ENCODE data around the gene SMG6. TPM values are rescaled to one million over a fixed set of nuclear protein-coding genes. Genes with fewer than 3 reads are reported as not detected.

Gene SMG6
- total RNA-seq, 2 donors from 2014 or later = 48.3 to 51.6 TPM

DNA sequence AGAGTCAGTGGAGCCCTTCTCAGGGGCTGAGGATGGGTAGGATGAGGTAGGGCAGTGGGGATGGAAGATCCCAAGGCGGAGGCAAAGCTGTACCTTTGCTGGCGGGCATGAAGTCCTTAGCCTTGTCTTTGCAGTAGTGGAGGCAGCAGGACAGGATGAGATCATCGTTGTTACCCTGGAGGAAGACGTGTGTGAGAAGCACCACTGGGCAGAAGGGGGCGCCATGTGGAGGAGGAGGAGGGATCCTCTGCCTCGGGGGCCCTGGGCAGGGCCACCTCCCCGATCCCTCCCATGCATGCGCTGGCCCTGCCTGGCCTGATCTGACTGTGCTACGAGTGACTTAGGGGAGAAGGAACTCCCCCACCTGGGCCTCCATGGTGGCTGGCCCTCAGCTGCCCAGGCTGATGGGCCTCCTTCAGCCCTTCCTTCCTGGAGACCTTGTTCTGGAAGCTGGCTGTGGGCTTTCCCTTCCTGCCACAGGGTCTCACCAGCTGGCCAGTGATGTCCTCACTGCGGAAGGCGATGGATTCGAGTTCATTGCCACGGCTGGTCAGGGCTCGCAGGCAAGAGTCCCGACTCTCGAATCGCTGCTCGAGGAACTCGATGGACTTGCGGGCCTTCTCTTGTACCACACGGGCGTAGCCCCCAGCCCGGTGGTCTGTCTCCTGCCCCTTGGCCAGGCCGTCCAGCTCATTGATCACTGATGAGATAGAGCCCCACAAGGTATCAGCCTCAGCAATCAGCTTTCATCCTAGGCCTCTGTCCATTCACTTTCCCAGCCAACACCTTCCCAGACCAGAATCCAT lies 238.4 kb downstream of the SMG6 start:
- Mint-ChIP-seq H3K36me3 (ENCODE audit: low read depth) (peaks cover 21% of the 10 kb centered on the region), H3K4me3 (no peak overlapping the region), H3K27me3 (peaks cover 11% of the 10 kb centered on the region), H3K27ac (peak overlapping the region; percentile 73), H3K4me1 (peaks cover 17% of the 10 kb centered on the region)
- H3K9me3 ChIP-seq (ENCODE audit: control insufficient read depth, low read length, poor library complexity, severe bottlenecking) = no peaks in the 10 kb centered on the region
- no peak for DNase-seq
- peak; percentile 72 for ATAC-seq

DNA sequence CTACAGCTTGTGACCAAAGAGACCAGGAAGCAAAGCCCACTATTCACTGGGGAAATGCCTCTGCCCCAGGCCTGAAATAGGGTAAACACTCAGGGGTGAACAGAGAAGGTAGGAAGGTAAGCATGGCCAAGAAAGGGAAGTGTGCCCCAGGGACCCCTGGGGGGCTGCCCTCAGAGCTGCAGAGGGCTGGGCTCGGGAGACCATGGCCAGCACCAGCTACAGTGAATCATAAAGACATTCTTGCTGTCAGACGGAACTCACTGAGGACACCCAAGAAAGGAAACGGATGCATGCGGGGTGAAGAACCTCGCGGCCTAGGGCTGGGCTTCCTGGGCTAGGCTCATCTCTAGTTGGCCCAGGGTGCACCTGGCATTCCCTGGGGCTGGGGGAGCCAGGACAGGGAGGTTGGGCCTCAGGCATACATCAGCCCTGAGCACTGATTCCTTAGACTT lies 239.0 kb downstream of the SMG6 start:
- peak; percentile 36 for ATAC-seq
- no peak for DNase-seq
- H3K4me1 Mint-ChIP-seq = peaks cover 14% of the 10 kb centered on the region
- H3K36me3 Mint-ChIP-seq (ENCODE audit: low read depth) = peaks cover 19% of the 10 kb centered on the region
- H3K27ac Mint-ChIP-seq = peak overlapping the region; percentile 73
- H3K4me3 Mint-ChIP-seq = no peak overlapping the region
- H3K27me3 Mint-ChIP-seq = peaks cover 14% of the 10 kb centered on the region
- no peaks in the 10 kb centered on the region for H3K9me3 ChIP-seq (ENCODE audit: control insufficient read depth, low read length, poor library complexity, severe bottlenecking)

DNA sequence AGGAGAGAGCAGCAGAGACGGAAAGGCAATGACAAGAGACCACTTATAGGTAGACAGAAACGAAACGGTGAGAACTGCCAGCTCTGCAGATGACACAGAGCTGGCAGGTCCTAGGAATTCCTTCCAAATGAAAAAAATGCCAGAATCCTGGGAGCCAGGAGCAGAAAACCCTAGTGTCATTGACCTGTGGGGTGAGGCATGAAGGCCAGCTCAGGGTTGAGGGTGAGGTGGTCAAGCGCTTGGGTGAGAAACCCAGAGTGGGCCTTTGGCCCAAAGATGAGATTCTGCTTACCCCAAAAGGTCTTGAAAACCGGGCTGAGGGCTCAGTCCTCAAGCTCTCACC lies 239.5 kb downstream of the SMG6 start:
- no peak for DNase-seq
- Mint-ChIP-seq H3K27me3 (peaks cover 17% of the 10 kb centered on the region), H3K27ac (peak overlapping the region; percentile 73), H3K4me1 (peaks cover 16% of the 10 kb centered on the region), H3K36me3 (ENCODE audit: low read depth) (peaks cover 20% of the 10 kb centered on the region), H3K4me3 (no peak overlapping the region)
- no peak for ATAC-seq
- no peaks in the 10 kb centered on the region for H3K9me3 ChIP-seq (ENCODE audit: control insufficient read depth, low read length, poor library complexity, severe bottlenecking)

DNA sequence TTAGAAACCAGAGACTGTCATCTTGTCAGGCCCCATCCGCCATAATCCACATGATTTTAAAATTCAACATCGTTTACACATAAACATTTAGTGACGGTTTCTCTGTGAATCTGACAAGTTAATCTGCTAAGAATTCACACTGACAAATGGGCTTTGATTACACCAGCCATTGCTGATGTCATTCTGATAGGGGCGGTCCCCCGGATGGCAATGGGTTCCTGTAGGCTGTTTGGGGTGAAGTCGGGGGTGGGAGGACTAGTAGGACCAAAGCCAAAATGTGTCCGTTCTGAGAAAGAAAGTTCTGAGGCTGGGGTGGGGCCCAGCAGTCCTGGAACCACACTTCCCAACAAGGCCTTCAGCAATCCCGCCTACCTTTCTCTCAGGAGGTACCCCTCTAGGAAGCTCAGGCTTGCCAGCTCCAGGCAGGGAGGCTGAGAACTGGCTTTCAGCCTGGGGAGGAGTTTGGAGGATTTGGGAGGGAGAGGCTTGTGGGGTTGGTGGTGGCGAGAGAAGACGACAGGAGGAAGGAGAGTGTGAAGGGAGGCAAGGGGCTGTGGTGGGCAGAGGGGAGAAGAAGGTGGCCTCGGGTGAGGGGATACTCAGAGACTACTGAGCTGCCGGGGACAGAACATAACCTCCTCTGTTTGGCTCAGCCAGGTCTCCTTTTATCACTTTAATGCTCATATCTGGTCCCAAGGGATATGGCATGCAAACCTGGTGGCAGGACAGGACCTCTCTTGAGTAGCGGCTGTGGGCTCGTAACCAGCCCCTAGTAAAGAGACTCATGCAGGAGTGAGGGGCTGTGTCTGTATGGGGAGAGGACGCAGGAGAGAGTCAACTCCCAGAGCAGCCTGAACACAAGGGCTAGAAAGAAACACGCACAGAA lies 240.1 kb downstream of the SMG6 start:
- H3K4me3 Mint-ChIP-seq = no peak overlapping the region
- peaks cover 18% of the 10 kb centered on the region for H3K36me3 Mint-ChIP-seq (ENCODE audit: low read depth)
- H3K4me1 Mint-ChIP-seq = peaks cover 16% of the 10 kb centered on the region
- H3K27ac Mint-ChIP-seq = peak overlapping the region; percentile 73
- peaks cover 17% of the 10 kb centered on the region for H3K27me3 Mint-ChIP-seq
- no peaks in the 10 kb centered on the region for H3K9me3 ChIP-seq (ENCODE audit: control insufficient read depth, low read length, poor library complexity, severe bottlenecking)
- no peak for DNase-seq
- ATAC-seq = no peak

DNA sequence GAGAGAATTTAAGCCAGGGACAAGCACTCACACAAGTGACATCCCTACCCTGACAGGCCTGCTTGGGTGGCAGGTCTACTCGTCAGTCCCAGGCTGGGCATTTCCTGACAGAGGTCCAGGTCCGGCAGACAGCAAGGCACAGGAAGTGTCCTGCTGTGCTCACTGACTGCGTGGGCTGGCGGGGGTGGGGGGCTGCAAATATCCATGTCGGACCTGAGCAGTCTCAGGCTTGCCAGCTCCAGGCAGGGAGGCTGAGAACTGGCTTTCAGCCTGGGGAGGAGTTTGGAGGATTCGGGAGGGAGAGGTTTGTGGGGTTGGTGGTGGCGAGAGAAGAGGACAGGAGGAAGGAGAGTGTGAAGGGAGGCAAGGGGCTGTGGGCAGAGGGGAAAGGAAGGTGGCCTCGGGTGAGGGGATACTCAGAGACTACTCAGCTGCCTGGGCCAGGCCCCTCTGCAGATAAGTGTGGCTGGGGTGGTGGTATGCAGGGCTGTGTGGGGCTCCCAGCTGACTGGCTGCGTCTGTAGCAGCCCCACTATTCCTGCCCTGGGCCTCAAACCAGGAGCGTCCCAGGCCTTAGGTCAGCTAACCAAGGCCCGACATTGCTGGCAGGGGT lies 240.9 kb downstream of the SMG6 start:
- H3K27me3 Mint-ChIP-seq = peaks cover 17% of the 10 kb centered on the region
- no peak overlapping the region for H3K4me3 Mint-ChIP-seq
- H3K36me3 Mint-ChIP-seq (ENCODE audit: low read depth) = peaks cover 18% of the 10 kb centered on the region
- no peaks in the 10 kb centered on the region for H3K9me3 ChIP-seq (ENCODE audit: control insufficient read depth, low read length, poor library complexity, severe bottlenecking)
- peaks cover 16% of the 10 kb centered on the region for H3K4me1 Mint-ChIP-seq
- H3K27ac Mint-ChIP-seq = peak overlapping the region; percentile 73
- ATAC-seq (no peak), DNase-seq (no peak)

DNA sequence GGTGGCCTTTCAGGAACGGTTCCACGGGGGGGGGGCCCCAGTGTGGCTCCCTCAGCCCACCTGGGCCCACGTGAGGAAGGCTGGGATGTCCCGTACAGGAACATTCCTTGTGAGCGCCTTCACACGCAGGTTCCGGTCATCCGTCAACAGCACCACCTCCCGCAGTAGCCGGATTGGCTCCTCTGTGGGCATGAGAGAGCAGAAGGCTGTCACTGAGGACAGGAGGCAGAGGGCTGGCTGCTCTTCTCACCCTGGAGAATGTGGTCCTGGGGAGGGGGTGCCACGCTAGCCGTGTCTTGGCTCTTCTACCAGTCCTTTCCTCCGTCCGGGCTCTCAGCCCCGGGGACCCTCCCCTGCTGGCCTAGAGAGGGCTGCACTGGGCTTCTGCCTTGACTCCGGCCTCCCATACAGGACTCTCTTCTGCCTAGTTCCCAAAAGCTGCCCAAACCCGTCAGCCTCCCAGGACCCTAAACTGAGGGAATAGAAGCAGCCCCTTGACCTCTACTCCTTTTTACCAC lies 242.1 kb downstream of the SMG6 start:
- no peak for DNase-seq
- no peak overlapping the region for H3K27ac Mint-ChIP-seq
- H3K4me1 Mint-ChIP-seq = peaks cover 18% of the 10 kb centered on the region
- ATAC-seq = no peak
- H3K4me3 Mint-ChIP-seq = no peak overlapping the region
- peaks cover 18% of the 10 kb centered on the region for H3K36me3 Mint-ChIP-seq (ENCODE audit: low read depth)
- peaks cover 17% of the 10 kb centered on the region for H3K27me3 Mint-ChIP-seq
- no peaks in the 10 kb centered on the region for H3K9me3 ChIP-seq (ENCODE audit: control insufficient read depth, low read length, poor library complexity, severe bottlenecking)

DNA sequence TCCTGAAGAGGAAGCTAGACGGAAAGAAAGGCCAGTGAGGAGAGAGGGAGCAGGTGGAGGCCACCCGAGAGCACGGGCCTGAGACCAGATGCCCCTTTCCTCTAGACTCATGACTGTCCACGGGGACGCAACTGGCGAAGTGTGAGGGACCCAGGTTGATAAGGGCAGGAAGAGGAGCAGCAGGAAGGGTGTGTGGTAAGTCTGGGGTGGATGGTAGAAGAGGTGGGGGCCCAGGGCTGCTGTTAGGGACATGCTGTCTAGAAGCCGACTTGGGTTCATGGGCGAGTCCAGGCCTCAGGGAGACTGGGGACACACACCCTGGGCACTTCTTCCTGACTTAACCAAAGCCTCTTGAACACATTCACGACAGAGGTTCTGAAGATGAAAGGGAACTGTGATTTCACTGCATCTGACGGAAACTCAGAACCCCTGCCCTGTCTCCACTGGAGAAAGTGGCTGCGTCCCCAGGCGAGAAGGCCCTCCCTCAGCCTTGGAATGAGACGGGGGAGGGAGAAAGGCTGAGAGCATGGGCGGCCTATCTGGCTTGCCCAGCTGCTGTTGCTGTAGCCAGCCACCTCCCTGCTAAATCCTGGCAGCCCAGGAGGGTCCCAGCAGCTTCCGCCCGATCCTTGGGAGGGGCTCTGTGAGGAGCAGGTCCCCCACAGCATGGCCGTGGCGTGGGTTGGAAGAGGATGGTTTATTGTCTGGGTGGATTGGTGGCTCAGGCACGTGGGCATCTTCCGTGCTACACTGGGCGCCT lies 242.7 kb downstream of the SMG6 start:
- no peak for DNase-seq
- ATAC-seq = no peak
- no peak overlapping the region for H3K4me3 Mint-ChIP-seq
- H3K9me3 ChIP-seq (ENCODE audit: control insufficient read depth, low read length, poor library complexity, severe bottlenecking) = no peaks in the 10 kb centered on the region
- no peak overlapping the region for H3K27ac Mint-ChIP-seq
- H3K27me3 Mint-ChIP-seq = peaks cover 17% of the 10 kb centered on the region
- peaks cover 14% of the 10 kb centered on the region for H3K36me3 Mint-ChIP-seq (ENCODE audit: low read depth)
- H3K4me1 Mint-ChIP-seq = peaks cover 19% of the 10 kb centered on the region

DNA sequence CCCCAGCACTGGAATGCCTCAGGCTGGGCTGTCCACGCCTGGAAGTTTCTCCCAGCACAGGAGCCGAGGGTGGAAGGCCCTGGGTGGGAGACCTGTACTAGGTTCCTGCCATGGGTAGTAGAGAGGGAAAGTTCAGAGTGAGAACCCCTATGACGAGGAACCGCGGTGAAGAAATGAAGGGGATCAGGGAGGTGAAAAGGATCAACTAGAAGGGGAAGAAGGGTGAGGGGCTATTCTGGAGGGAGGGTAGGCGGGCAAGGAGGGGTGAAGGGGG lies 243.3 kb downstream of the SMG6 start:
- Mint-ChIP-seq H3K4me3 (no peak overlapping the region), H3K4me1 (peaks cover 19% of the 10 kb centered on the region), H3K27ac (no peak overlapping the region), H3K36me3 (ENCODE audit: low read depth) (peaks cover 14% of the 10 kb centered on the region), H3K27me3 (peaks cover 17% of the 10 kb centered on the region)
- no peak for ATAC-seq
- no peaks in the 10 kb centered on the region for H3K9me3 ChIP-seq (ENCODE audit: control insufficient read depth, low read length, poor library complexity, severe bottlenecking)
- no peak for DNase-seq

DNA sequence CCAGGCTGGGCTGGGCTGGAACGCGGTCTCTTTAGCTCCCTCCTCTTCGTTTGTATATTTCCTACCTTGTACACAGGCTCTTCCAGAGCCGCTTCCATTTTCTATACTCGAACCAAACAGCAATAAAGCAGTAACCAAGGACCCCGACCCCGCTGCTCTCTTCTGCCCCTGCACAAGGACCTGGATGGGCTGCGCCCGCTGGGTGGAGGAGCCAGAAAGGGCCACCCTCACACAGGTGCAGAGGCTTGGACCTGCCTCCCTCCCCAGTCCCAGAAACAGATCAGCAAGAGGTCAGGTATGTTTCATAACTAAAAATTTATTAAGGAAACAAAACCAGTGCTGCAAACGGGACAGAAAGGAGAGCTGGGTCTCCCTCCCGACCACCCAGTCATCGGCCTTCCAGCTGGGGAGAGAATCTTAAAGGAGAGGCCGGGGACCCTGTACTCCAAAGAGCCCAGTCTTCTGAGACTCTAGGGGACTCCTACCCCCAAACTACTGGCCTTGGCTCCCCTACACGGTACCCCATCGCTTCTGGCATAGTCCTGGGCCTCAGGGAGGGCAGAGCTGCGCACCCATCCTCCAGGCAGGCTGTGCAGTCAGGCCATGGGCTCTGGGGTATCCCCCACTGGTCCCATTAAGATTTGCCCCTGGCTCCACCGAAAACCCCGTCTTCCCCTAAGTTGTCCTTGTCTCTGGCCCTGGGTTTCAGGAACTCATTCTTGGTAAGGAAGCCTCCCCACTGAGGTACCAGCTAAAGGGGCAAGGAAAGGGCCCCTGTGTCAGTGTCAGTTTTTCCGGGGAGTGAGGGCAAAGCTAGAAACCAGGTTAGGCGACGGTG lies 243.8 kb downstream of the SMG6 start:
- H3K9me3 ChIP-seq (ENCODE audit: control insufficient read depth, low read length, poor library complexity, severe bottlenecking) = no peaks in the 10 kb centered on the region
- Mint-ChIP-seq H3K27ac (peak overlapping the region; percentile 47), H3K4me3 (peak overlapping the region; percentile 65), H3K36me3 (ENCODE audit: low read depth) (peaks cover 12% of the 10 kb centered on the region), H3K27me3 (peaks cover 17% of the 10 kb centered on the region), H3K4me1 (peaks cover 18% of the 10 kb centered on the region)
- DNase-seq (no peak), ATAC-seq (no peak)

DNA sequence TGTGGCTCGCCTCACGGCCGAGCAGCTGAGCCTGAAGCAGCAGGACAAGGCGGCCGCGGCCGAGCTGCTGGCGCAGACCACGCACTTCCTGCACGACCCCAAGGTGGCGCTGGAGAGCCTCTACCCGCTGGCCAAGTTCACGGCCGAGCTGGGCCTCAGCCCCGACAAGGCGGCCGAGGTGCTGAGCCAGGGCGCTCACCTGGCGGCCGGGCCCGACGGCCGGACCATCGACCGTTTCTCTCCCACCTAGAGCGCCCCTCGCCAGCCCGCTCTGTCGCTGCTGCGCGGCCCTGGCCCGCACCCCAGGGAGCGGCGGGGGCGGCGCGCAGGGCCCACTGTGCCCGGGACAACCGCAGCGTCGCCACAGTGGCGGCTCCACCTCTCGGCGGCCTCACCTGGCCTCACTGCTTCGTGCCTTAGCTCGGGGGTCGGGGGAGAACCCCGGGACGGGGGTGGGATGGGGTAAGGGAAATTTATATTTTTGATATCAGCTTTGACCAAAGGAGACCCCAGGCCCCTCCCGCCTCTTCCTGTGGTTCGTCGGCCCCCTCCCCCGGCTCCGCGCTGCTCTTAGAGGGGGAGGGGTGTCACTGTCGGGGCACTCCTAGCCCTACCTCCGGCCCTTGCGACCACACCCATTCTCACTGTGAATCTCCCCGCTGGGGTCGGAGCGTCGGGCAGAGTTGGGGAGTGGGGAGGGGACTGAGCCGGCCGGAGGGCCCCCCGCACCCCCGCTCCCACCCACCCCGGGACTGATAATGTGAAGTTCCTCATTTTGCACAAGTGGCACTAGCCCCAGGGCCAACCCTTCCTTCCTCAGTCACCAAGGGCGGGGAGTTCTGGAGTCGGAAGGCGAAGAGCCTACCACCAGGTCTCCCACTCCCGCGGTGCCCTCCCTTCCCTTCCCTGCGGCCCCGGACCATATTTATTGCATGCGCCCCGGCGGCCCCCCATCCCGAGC lies 244.7 kb downstream of the SMG6 start:
- peak overlapping the region; percentile 65 for H3K4me3 Mint-ChIP-seq
- H3K36me3 Mint-ChIP-seq (ENCODE audit: low read depth) = peaks cover 7% of the 10 kb centered on the region
- peaks cover 8% of the 10 kb centered on the region for H3K27me3 Mint-ChIP-seq
- DNase-seq = peak; percentile 47 to 56 (median 55)
- H3K9me3 ChIP-seq (ENCODE audit: control insufficient read depth, low read length, poor library complexity, severe bottlenecking) = no peaks in the 10 kb centered on the region
- ATAC-seq = no peak
- no peak overlapping the region for H3K27ac Mint-ChIP-seq
- H3K4me1 Mint-ChIP-seq = peaks cover 18% of the 10 kb centered on the region

DNA sequence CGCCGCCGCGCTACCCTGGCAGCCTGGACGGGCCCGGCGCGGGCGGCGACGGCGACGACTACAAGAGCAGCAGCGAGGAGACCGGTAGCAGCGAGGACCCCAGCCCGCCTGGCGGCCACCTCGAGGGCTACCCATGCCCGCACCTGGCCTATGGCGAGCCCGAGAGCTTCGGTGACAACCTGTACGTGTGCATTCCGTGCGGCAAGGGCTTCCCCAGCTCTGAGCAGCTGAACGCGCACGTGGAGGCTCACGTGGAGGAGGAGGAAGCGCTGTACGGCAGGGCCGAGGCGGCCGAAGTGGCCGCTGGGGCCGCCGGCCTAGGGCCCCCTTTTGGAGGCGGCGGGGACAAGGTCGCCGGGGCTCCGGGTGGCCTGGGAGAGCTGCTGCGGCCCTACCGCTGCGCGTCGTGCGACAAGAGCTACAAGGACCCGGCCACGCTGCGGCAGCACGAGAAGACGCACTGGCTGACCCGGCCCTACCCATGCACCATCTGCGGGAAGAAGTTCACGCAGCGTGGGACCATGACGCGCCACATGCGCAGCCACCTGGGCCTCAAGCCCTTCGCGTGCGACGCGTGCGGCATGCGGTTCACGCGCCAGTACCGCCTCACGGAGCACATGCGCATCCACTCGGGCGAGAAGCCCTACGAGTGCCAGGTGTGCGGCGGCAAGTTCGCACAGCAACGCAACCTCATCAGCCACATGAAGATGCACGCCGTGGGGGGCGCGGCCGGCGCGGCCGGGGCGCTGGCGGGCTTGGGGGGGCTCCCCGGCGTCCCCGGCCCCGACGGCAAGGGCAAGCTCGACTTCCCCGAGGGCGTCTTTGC lies 245.6 kb downstream of the SMG6 start:
- Mint-ChIP-seq H3K27ac (no peak overlapping the region), H3K27me3 (peaks cover 6% of the 10 kb centered on the region), H3K4me3 (peak overlapping the region; percentile 33), H3K36me3 (ENCODE audit: low read depth) (peaks cover 7% of the 10 kb centered on the region), H3K4me1 (peaks cover 24% of the 10 kb centered on the region)
- H3K9me3 ChIP-seq (ENCODE audit: control insufficient read depth, low read length, poor library complexity, severe bottlenecking) = no peaks in the 10 kb centered on the region
- ATAC-seq (no peak), DNase-seq (no peak)

Data from T-helper 17 cell (primary cell).